ENCODE results near the gene PCDHGC3.

GRCh38 chr5:141525653-141526052, 49.9 kb downstream of the PCDHGC3 start:
- TF ChIP-seq CTCF (IDR thresholded peaks at IDR 0.05) = no peak
- TF ChIP-seq EZH2 (IDR thresholded peaks at IDR 0.05) = no peak
- TF ChIP-seq EZH2phosphoT487 (IDR thresholded peaks at IDR 0.05) = no peak

All from neural progenitor cell (in vitro differentiated cells).